Activated naive CD4-positive, alpha-beta T cell treated with anti-CD3 and anti-CD28 coated beads, Interleukin-2, amount 50 U/mL, for 72 hours (primary cell): ENCODE results near the gene AGFG2. TPM values are rescaled to one million over a fixed set of nuclear protein-coding genes. Genes with fewer than 3 reads are reported as not detected.
"Not testable (repeated sequence)": the region's sequence is repeated elsewhere in the genome, so short reads cannot be mapped to it uniquely, and the experiment has no call there.

Experiments
- ATAC-seq, 2 donors: fragments of 150-1000 bp; cut with Tn5 transposase; 2 replicates each; pipeline ENCODE4 v1.10.0; 2021; ENCODE audit warnings: mild to moderate bottlenecking in 2 of 2, moderate library complexity in 2 of 2
- DNase-seq, 2 donors: peaks; one replicate each; pipeline ENCODE4 v3.0.0; 2021 to 2022; ENCODE audit warnings: low spot score in 2 of 2
- H3K27ac Mint-ChIP-seq, 2 donors: one replicate each; pipeline ENCODE4 v1.8.0; 2022; ENCODE audit warnings: mild to moderate bottlenecking in 2 of 2, mixed read lengths in 2 of 2
- H3K36me3 Mint-ChIP-seq, 2 donors: one replicate each; pipeline ENCODE4 v1.8.0; 2022; ENCODE audit warnings: mixed read lengths in 2 of 2
- H3K9me3 Mint-ChIP-seq, 2 donors: one replicate each; pipeline ENCODE4 v1.8.0; 2022; ENCODE audit warnings: mixed read lengths in 2 of 2
- total RNA-seq, 2 donors: library from RNA; stranded (reverse); gene quantifications; one replicate each; pipeline ENCODE4 v1.2.3, GENCODE V29; 2022

Gene AGFG2
- total RNA-seq, 2 donors from 2014 or later = 47.3 to 59.9 TPM

- ATAC-seq (no peak), DNase-seq (no peak)
- peak overlapping the region in 1 of 2 donors; percentile 91 for H3K27ac Mint-ChIP-seq
- peaks cover 0 to 13% of the 10 kb centered on the region in 2 donors for H3K36me3 Mint-ChIP-seq
- H3K9me3 Mint-ChIP-seq = no peaks in the 10 kb centered on the region
These were observed 24.1 kb downstream of the AGFG2 start for GRCh38 chr7:100563100-100563564.

DNA sequence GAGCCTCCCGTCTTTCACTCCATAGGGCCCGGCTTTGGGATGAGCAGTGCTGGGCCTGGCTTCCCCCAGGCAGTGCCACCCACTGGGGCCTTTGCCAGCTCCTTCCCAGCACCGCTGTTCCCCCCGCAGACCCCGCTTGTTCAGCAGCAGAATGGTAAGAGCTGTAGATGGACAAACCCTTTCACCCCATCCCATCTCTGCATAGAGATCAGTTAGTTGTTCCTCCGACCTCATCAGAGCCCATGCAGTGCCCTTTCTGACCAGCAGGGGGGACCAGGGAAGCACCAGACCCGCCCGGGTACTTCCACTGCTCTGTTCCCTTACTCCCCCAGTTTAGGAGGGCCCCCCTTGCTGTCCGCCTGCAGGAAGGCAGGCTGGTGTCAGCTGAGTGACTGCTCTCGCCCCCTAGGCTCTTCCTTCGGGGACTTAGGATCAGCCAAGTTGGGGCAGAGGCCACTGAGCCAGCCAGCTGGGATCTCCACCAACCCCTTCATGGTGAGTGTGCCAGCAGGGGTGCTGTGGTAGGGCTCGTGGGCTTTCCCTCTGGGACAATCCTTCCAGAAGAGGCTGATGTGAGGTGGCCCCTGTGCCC lies 24.9 kb downstream of the AGFG2 start:
- H3K36me3 Mint-ChIP-seq = peaks cover 0 to 13% of the 10 kb centered on the region in 2 donors
- peak; percentile 47 to 54 for ATAC-seq

DNA sequence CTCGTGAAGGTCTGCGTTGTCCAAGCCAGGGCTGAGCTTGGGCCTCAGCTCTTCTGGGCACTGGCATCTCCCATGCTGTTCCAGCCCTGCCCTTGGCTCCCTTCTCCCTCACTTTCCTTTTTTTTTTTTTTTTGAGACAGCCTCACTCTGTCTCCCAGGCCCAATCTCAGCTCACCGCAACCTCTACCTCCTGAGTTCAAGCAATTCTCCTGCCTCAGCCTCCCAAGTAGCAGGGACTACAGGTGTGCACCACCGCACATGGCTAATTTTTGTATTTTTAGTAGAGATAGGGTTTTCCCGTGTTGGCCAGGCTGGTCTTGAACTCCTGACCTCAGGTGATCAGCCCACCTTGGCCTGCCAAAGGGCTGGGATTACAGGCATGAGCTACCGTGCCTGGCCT lies 25.4 kb downstream of the AGFG2 start:
- H3K9me3 Mint-ChIP-seq, DNase-seq, ATAC-seq: not testable (repeated sequence)
- peak overlapping the region in 1 of 2 donors; percentile 61 for H3K27ac Mint-ChIP-seq
- H3K36me3 Mint-ChIP-seq = peaks cover 0 to 13% of the 10 kb centered on the region in 2 donors

More for the DNA sequence above, 24.9 kb downstream of the AGFG2 start:
- DNase-seq = peak in 1 of 2 donors; percentile 88
- Mint-ChIP-seq H3K27ac (peak overlapping the region; percentile 61 to 91), H3K9me3 (no peaks in the 10 kb centered on the region)

DNA sequence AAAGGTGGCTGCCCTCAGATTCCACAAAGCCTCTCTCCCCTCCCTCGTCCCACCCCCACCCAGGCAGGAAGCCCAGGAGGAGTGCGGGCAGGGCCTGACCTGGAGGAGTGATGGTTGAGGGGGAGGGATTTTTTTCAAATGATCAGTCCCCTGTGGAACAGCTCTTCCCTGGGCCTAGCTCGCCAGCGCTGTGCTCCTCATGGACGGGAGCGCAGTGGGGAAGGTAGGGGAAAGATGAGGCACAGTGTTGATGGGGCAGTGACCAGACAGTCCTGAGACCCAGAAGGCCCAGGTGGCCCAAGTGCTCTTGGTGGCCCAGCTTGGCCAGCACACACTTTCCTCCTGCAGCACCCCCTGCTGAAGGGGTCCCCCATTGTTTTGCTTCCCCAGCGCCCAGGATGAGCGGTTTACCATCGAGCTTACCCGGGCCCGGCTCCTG lies 26.1 kb downstream of the AGFG2 start:
- ATAC-seq (no peak), DNase-seq (no peak)
- Mint-ChIP-seq H3K9me3 (no peaks in the 10 kb centered on the region), H3K27ac (peak overlapping the region in 1 of 2 donors; percentile 61), H3K36me3 (peaks cover 0 to 13% of the 10 kb centered on the region in 2 donors)

- no peak for DNase-seq
- no peak for ATAC-seq
- Mint-ChIP-seq H3K9me3 (no peaks in the 10 kb centered on the region), H3K27ac (peak overlapping the region in 1 of 2 donors; percentile 37), H3K36me3 (peaks cover 0 to 13% of the 10 kb centered on the region in 2 donors)
These were observed 27.1 kb downstream of the AGFG2 start for GRCh38 chr7:100566018-100566531.

- DNase-seq (no peak), ATAC-seq (peak in 1 of 2 donors; percentile 39)
- peak overlapping the region; percentile 37 to 68 for H3K27ac Mint-ChIP-seq
- H3K36me3 Mint-ChIP-seq = peaks cover 0 to 13% of the 10 kb centered on the region in 2 donors
- H3K9me3 Mint-ChIP-seq = no peaks in the 10 kb centered on the region
These were observed 28.2 kb downstream of the AGFG2 start for GRCh38 chr7:100567031-100567730.

DNA sequence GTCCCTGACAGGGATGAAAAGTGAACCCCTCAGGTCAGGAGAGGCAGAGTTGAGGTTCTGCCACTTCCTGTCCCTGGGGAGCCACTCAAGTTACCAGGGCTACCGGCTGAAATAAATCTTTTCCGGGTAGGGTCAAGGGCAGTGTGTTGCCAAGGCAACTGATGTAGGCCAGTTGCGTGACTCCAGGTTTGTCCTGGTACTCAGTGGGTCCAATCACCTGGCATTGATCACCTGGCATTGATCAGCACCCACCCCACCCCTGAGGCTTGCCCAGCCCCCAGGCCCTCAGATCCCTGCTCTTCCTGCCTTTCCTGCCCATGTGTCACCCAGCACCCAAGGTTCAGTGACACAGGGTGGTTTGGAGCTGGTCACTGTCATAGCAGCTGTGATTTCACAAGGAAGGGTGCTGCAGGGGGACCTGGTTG lies 28.8 kb downstream of the AGFG2 start:
- peaks cover 0 to 13% of the 10 kb centered on the region in 2 donors for H3K36me3 Mint-ChIP-seq
- DNase-seq (no peak), ATAC-seq (peak in 1 of 2 donors; percentile 6)
- peak overlapping the region in 1 of 2 donors; percentile 37 for H3K27ac Mint-ChIP-seq
- no peaks in the 10 kb centered on the region for H3K9me3 Mint-ChIP-seq

DNA sequence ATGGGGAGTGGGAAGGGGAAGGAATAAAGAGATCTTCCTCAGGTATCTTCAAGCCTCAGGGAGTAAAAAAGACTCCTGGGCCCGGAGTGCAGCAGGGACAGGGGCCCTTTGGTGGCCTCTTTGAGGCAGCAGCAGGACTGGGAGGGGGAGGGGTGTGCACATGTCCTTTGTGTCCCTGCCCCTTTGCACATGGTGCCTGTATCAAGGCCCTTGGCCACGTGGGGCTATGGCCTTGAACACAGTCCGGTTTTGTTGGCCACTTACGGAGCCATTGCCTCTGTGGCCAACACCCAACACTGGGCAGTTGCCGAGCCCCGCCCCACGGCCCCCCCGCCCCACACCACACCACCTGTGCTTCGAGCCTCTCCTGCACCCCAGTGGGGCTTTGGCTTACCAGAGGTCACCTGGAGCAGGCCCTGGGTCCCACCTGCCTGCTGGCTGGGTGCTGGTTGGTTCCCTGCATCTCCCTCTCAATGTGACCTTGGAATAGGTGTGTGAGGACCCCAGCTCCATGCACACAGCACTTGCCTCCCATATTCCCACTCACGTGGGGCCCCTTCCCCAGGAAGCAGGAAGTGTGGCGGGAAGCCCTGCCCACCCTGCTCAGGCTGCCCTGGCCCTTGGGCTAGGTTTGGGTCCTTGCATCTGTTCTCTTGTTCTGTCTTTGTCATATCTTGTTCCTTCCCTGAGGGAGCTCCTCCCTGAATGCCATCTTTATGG lies 29.3 kb downstream of the AGFG2 start:
- peaks cover 0 to 13% of the 10 kb centered on the region in 2 donors for H3K36me3 Mint-ChIP-seq

GRCh38 chr7:100568896-100569844 lies 30.2 kb downstream of the AGFG2 start:
- DNase-seq = peak in 1 of 2 donors; percentile 48
- peak overlapping the region; percentile 59 to 66 for H3K27ac Mint-ChIP-seq

More for the DNA sequence above, 29.3 kb downstream of the AGFG2 start:
- DNase-seq = no peak
- Mint-ChIP-seq H3K9me3 (no peaks in the 10 kb centered on the region), H3K27ac (peak overlapping the region in 1 of 2 donors; percentile 59)
- no peak for ATAC-seq

DNA sequence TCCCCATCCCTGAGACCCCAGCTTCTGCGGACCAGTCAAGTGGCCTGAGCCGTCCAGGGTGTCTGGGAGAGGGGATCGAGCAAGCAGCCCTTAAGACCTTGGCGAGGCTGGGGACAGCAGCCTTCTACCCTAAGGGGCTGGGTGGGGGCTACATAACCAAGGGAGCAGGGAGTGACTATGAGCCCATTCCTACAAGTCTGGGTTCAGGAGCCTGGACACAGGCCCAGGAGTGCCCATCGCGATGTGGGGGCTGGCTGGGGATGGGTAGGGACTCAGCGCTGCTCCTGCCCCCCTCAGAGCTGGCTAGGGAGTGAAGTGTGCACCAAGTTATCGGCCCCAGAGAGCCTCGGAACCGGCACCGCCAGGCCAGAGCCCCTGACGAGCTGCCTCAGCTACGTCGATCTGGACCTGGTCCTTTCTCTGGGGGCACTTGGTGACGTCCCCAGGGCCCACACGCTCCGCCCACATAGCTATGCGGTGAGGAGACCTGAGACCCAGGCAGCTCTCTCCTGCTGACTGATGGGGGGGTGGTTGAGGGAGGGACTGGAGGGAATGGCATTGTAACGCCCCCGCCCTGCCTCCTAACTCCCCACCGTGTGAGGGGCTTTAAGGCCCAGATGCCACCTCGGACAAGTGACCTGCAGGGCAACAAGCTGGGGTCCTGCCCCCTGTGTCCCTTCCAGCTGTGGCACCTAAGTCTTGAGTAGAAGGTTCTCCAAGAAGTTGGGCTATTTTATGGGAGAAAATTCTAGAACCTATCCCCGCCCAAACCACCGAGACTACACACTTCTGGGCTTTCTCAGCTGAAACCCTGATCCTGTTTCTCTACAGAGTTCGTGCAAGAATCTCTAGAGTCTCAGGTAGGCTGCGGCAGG lies 32.2 kb downstream of the AGFG2 start:
- ATAC-seq (peak in 1 of 2 donors; percentile 5), DNase-seq (no peak)
- peak overlapping the region; percentile 50 to 59 for H3K27ac Mint-ChIP-seq

More at GRCh38 chr7:100568896-100569844, 30.2 kb downstream of the AGFG2 start:
- ATAC-seq = peak; percentile 32 to 39
- Mint-ChIP-seq H3K9me3 (no peaks in the 10 kb centered on the region), H3K36me3 (peaks cover 0 to 6% of the 10 kb centered on the region in 2 donors)

DNA sequence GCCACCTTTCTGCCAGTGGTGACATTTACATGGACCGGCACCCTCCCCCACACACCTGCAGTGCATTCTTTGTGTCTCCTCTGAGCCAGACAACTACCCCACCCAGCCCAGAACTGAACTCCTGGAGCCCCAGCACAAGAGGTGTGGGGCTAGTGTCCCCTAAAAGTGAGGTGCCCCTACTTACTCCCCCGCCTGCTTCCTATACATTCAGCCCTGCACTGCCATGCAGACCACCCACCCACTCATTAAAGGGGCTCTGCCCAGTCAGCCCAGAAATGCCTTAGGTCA lies 32.8 kb downstream of the AGFG2 start:
- no peak for DNase-seq
- Mint-ChIP-seq H3K27ac (peak overlapping the region; percentile 48 to 79), H3K36me3 (no peaks in the 10 kb centered on the region), H3K9me3 (no peaks in the 10 kb centered on the region)
- ATAC-seq = no peak

More for the DNA sequence above, 32.2 kb downstream of the AGFG2 start:
- H3K9me3 Mint-ChIP-seq = no peaks in the 10 kb centered on the region
- no peaks in the 10 kb centered on the region for H3K36me3 Mint-ChIP-seq

DNA sequence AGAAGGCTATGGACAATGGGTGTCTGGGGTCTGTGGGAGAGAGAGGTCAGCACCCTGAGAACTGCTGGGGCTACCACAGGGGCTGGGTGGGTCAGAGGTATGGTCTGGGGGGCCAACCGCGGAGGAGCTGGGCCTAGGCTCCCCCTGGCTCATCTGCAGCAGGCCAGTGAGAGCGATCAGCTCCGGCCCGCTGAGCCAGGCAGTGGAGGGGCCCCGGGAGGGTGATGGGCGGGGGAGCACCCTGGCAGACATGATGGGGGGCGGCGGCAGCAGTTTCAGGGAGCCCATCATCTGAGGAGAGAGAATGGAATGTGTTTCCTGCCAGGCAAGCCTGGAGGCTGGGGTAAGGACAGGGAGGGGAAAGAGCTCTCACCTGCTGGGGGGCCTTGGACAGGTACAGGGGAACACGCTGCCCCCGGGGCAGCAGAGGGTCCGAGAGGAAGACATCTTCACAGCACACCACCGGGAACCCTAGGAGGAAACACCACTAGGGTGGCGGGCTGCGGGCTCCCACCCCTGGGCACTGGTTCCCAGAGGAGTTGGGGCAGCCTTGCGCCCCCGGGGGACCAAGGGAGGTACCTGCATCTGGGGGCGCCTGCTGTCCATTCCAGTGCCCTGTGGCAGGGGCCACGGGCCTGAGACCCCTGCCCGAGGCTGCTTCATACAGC lies 33.4 kb downstream of the AGFG2 start:
- no peak for ATAC-seq
- Mint-ChIP-seq H3K9me3 (no peaks in the 10 kb centered on the region), H3K27ac (peak overlapping the region in 1 of 2 donors; percentile 48), H3K36me3 (no peaks in the 10 kb centered on the region)
- DNase-seq = no peak

DNA sequence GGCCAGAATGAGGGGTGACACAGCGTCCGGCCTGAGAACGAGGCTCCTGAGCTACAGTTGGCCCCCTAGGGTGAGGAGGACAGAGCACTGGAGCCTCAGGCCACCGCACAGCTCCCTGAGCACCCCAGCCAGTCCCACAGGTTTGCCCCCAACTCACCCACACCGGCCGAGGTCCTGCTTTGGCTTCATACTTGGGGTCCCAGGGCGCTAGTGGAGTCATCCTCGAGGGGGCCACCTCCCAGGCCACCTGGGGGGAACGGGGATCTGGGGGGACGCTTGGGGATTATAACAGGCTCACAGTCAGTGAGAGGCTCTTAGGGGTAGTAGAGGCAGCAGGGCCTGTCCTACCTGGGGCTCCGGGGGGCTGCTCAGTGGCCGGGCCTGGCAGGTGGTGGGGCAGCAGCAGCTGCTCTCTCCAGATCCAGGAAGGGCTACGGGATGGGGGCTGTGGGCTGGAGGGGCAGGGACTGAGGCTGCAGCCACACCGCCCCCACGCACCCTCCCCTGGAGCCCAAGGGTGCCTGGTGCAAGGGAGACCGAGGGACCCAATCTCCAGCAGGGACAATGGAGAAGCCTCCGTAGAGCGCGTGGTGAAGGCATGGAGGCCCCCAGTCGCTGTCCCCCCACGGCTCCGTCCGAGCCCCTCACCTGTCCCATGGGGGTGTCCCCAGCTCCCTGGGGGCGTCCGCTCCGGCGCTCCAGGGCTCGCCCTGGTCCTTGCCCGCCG lies 34.1 kb downstream of the AGFG2 start:
- no peaks in the 10 kb centered on the region for H3K36me3 Mint-ChIP-seq
- H3K9me3 Mint-ChIP-seq = no peaks in the 10 kb centered on the region
- no peak for DNase-seq
- ATAC-seq = peak in 1 of 2 donors; percentile 3
- H3K27ac Mint-ChIP-seq = peak overlapping the region in 1 of 2 donors; percentile 25
